Heart left ventricle (tissue), 13 donors: ENCODE results near the gene MPHOSPH8.
"Not testable (repeated sequence)": the region's sequence is repeated elsewhere in the genome, so short reads cannot be mapped to it uniquely, and the experiment has no call there.

Experiments used
- CTCF ChIP-seq, 12 donors: fragments of 200-600 bp; sonication (generic) in 4 of 12; IDR thresholded peaks; one replicate each; pipeline versions ENCODE4 v1.5.0 to v1.8.0; 2018 to 2022; ENCODE audit warnings: antibody characterized with exemption in 12 of 12, mild to moderate bottlenecking in 5 of 12
- POLR2A ChIP-seq, 2 donors: fragments of 450-650 bp; IDR thresholded peaks; one replicate each; pipeline ENCODE4 v1.6.1; 2017; ENCODE audit warnings: antibody characterized with exemption in 2 of 2, mild to moderate bottlenecking in 2 of 2, moderate library complexity in 2 of 2
- donor health status: ischemic (EF 13 %, LVEDD 7.1; RV severe dilation, severe dysfunction).
- donor health status: DM: no; HTN: yes; CAD: no.
- donor health status: DM: no; HTN: no; CAD: no.
- donor health status: ischemic (EF 25% LVEDD 6.9; RV normal size, moderate dysfunction).
- donor health status: ischemic (EF 25% LVEDD 5.7; RV mildly dilated, moderate dysfunction).
- donor health status: ischemic (EF 35%, LVEDD 5.7; RV mildly dilated, moderate dysfunction).
- donor health status: nonischemic (EF 11% LVEDD 7.7; RV severe dilation, severe dysfunction).
- donor health status: DM: yes; HTN: yes; CAD: no.
- donor health status: PGD.
- donor health status: ischemic (EF 29% LVEDD 5.4; RV normal size, mild dysfunction).
- donor health status: nonischemic (EF 23%, LVEDD 6.1; RV moderate dilation, normal function).

GRCh38 chr13:19700963-19701362, 67.5 kb downstream of the MPHOSPH8 start:
- not testable (repeated sequence) for TF ChIP-seq POLR2A, CTCF (IDR thresholded peaks at IDR 0.05)
